ENCODE data around the gene CADM1.

DNA sequence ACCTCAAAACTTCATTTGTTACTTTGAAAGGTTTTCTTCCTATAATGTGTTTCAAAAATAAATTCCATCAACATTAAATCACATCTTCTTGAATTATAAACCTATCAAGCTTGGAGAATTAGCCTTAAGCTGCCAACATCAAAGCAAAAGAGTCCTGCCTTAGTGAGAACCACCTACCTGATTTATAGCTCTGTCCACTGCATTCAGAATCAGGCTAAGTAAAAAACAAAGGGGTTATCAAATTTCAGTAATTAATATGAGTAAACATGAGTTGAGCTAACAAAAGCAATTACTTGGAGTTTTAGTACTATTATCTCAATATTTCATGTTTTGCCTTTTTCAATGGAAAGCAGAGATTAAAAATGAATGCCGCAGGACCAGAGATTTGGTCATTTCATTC lies 73.9 kb downstream of the CADM1 start:
- TF ChIP-seq, protein P1, sequence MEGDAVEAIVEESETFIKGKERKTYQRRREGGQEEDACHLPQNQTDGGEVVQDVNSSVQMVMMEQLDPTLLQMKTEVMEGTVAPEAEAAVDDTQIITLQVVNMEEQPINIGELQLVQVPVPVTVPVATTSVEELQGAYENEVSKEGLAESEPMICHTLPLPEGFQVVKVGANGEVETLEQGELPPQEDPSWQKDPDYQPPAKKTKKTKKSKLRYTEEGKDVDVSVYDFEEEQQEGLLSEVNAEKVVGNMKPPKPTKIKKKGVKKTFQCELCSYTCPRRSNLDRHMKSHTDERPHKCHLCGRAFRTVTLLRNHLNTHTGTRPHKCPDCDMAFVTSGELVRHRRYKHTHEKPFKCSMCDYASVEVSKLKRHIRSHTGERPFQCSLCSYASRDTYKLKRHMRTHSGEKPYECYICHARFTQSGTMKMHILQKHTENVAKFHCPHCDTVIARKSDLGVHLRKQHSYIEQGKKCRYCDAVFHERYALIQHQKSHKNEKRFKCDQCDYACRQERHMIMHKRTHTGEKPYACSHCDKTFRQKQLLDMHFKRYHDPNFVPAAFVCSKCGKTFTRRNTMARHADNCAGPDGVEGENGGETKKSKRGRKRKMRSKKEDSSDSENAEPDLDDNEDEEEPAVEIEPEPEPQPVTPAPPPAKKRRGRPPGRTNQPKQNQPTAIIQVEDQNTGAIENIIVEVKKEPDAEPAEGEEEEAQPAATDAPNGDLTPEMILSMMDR (IDR thresholded peaks at IDR 0.05 in 4 of 5, conservative IDR thresholded peaks at IDR 0.05 in 1 of 5), result no peak
- TF ChIP-seq POLR2A (IDR thresholded peaks at IDR 0.05), result no peak

All from gastrocnemius medialis (tissue), 4 donors.